GM12878 (cell line): ENCODE data around the gene CYP27A1. TPM values are rescaled to one million over a fixed set of nuclear protein-coding genes. Genes with fewer than 3 reads are reported as not detected.

Experiments
- ATAC-seq: fragments of 200-7000 bp; cut with Tn5 transposase; 3 replicates; pipeline ENCODE4 v1.9.1; 2020; ENCODE audit warnings: mild to moderate bottlenecking, moderate library complexity
- BruUV-seq: library from RNA; stranded (reverse); fragments of 400-500 nt; replicated peaks from 2 replicates; lab custom pipeline; 2021; lab: Mats Ljungman, UMichigan
- CTCF ChIA-PET: fragments of 300-600 bp; sonication (Branson Sonifier 250); formaldehyde crosslinking; extraction: SDS; loops from one replicate; lab custom pipeline; 2021; ENCODE audit warnings: inconsistent platforms; lab: Yijun Ruan, JAX
- POLR2A ChIA-PET: fragments of 350-600 bp; formaldehyde crosslinking; extraction: SDS; loops from one replicate; lab custom pipeline; 2021; ENCODE audit warnings: inconsistent platforms; lab: Charles Lee
- RAD21 ChIA-PET: fragments of 300-600 bp; sonication (Branson Sonifier 250); formaldehyde crosslinking; loops from one replicate; lab custom pipeline; 2023; ENCODE audit warnings: antibody characterized with exemption; ENCODE audit not compliant: unreplicated experiment; lab: Charles Lee
- SMC1A ChIA-PET: fragments of 300-600 bp; sonication (Branson Sonifier 250); formaldehyde crosslinking; loops from one replicate; lab custom pipeline; 2023; ENCODE audit not compliant: unreplicated experiment, uncharacterized antibody; lab: Charles Lee
- DNase-seq: peaks from one replicate; pipeline ENCODE4 v3.0.0-alpha.2; 2011; ENCODE audit warnings: low read depth, low spot score
- FAIRE-seq: peaks from 3 replicates; lab custom pipeline; 2011; peaks lifted over from hg19 to GRCh38; lab: Jason Lieb, UNC
- H2AFZ ChIP-seq: 2 replicates; pipeline ENCODE4 v1.6.0; 2011; ENCODE audit warnings: low read depth, low read length, control low read depth; ENCODE audit not compliant: control insufficient read depth
- H3K27ac ChIP-seq: 2 replicates; pipeline ENCODE4 v1.5.1; 2011; ENCODE audit warnings: control low read depth; ENCODE audit not compliant: control insufficient read depth, insufficient read depth
- H3K27me3 ChIP-seq, 2 experiments: replicated peaks in 1 of 2; 2 replicates each; pipeline versions ENCODE4 v1.6.0 to v1.6.1; 2011; ENCODE audit warnings: low read length in 1 of 2; ENCODE audit not compliant: control insufficient read depth in 2 of 2, insufficient read depth in 2 of 2
- H3K36me3 ChIP-seq, 2 experiments: 2 replicates each; pipeline ENCODE4 v1.5.1; 2011; ENCODE audit warnings: low read length in 1 of 2; ENCODE audit not compliant: control insufficient read depth in 2 of 2, insufficient read depth in 2 of 2
- H3K4me1 ChIP-seq: 2 replicates; pipeline ENCODE4 v1.6.1; 2011; ENCODE audit warnings: mild to moderate bottlenecking, low read length, moderate library complexity, mixed read lengths; ENCODE audit not compliant: control insufficient read depth, insufficient read depth
- H3K4me2 ChIP-seq: 2 replicates; pipeline ENCODE4 v1.6.0; 2011; ENCODE audit warnings: control low read depth; ENCODE audit not compliant: control insufficient read depth, insufficient read depth
- H3K4me3 ChIP-seq: fragments of 200-600 bp; sonication (generic); 2 replicates; pipeline ENCODE4 v1.5.1; 2016
- H3K79me2 ChIP-seq: 2 replicates; pipeline ENCODE4 v1.6.0; 2011; ENCODE audit warnings: low read length; ENCODE audit not compliant: control insufficient read depth, insufficient read depth
- H3K9ac ChIP-seq: 2 replicates; pipeline ENCODE4 v1.8.0; 2011; ENCODE audit warnings: low read length, control low read depth, mixed read lengths; ENCODE audit not compliant: control insufficient read depth, insufficient read depth
- H3K9me3 ChIP-seq: replicated peaks from 3 replicates; pipeline ENCODE4 v1.5.1; 2011; ENCODE audit warnings: mild to moderate bottlenecking, low read length; ENCODE audit not compliant: control insufficient read depth, insufficient read depth
- H4K20me1 ChIP-seq: 2 replicates; pipeline ENCODE4 v1.6.0; 2011; ENCODE audit not compliant: control insufficient read depth, insufficient read depth
- BCLAF1 ChIP-seq: fragments of 450-650 bp; IDR thresholded peaks from 2 replicates; pipeline ENCODE4 v1.6.1; 2017; ENCODE audit warnings: antibody characterized with exemption, mild to moderate bottlenecking, moderate library complexity
- BHLHE40 ChIP-seq, 2 experiments: fragments of 450-650 bp in 1 of 2; IDR thresholded peaks; 2 replicates each; pipeline ENCODE4 v1.6.1; 2011 to 2017; ENCODE audit warnings: low read depth in 2 of 2, borderline replicate concordance in 1 of 2, improper control_type of control experiment in 1 of 2, low read length in 1 of 2, mild to moderate bottlenecking in 1 of 2
- IKZF1 ChIP-seq: fragments of 450-650 bp; conservative IDR thresholded peaks from 2 replicates; pipeline ENCODE4 v1.6.1; 2017; ENCODE audit warnings: antibody characterized with exemption, mild to moderate bottlenecking
- KDM1A ChIP-seq: fragments of 200-600 bp; sonication (generic); IDR thresholded peaks from 2 replicates; pipeline ENCODE4 v1.6.1; 2016; ENCODE audit warnings: borderline replicate concordance
- MYC ChIP-seq: IDR thresholded peaks from 2 replicates; pipeline ENCODE4 v1.6.1; 2011; ENCODE audit warnings: mild to moderate bottlenecking, low read length, moderate library complexity, inconsistent platforms; ENCODE audit not compliant: insufficient read depth, insufficient replicate concordance, insufficient read length, severe bottlenecking
- NFIC ChIP-seq: IDR thresholded peaks from 2 replicates; pipeline ENCODE4 v1.6.1; 2012; ENCODE audit warnings: low read depth, mild to moderate bottlenecking, inconsistent platforms, low read length, moderate library complexity
- NFXL1 ChIP-seq: fragments of 450-650 bp; IDR thresholded peaks from 2 replicates; pipeline ENCODE4 v1.6.1; 2017; ENCODE audit warnings: antibody characterized with exemption, mild to moderate bottlenecking, borderline replicate concordance
- NFYB ChIP-seq: IDR thresholded peaks from 2 replicates; pipeline ENCODE4 v1.6.1; 2011; ENCODE audit warnings: low read depth, mild to moderate bottlenecking, low read length, improper control_type of control experiment, moderate library complexity; ENCODE audit not compliant: insufficient read depth
- NR2C2 ChIP-seq: IDR thresholded peaks from 2 replicates; pipeline ENCODE4 v1.6.1; 2011; ENCODE audit warnings: borderline replicate concordance, low read depth; ENCODE audit not compliant: control insufficient read depth, insufficient read length
- NR2F1 ChIP-seq: fragments of 450-650 bp; conservative IDR thresholded peaks from 2 replicates; pipeline ENCODE4 v1.6.1; 2017; ENCODE audit warnings: mild to moderate bottlenecking
- NRF1 ChIP-seq: conservative IDR thresholded peaks from 2 replicates; pipeline ENCODE4 v1.6.1; 2011; ENCODE audit warnings: mild to moderate bottlenecking, low read depth, low read length, improper control_type of control experiment
- PAX8 ChIP-seq: fragments of 450-650 bp; IDR thresholded peaks from 2 replicates; pipeline ENCODE4 v1.6.1; 2017; ENCODE audit warnings: mild to moderate bottlenecking, moderate library complexity
- RBBP5 ChIP-seq: fragments of 200-600 bp; sonication (generic); conservative IDR thresholded peaks from 2 replicates; pipeline ENCODE4 v1.6.1; 2016
- SPI1 ChIP-seq: IDR thresholded peaks from 2 replicates; pipeline ENCODE4 v1.6.1; 2011; ENCODE audit warnings: low read depth, mild to moderate bottlenecking, low read length, moderate library complexity, borderline replicate concordance; ENCODE audit not compliant: insufficient read depth
- SREBF1 ChIP-seq: IDR thresholded peaks from 2 replicates; pipeline ENCODE4 v1.6.1; 2012; ENCODE audit warnings: mild to moderate bottlenecking, low read length
- STAT1 ChIP-seq: fragments of 450-650 bp; conservative IDR thresholded peaks from 2 replicates; pipeline ENCODE4 v1.6.1; 2014; ENCODE audit warnings: antibody characterized with exemption, mild to moderate bottlenecking
- TCF3 ChIP-seq: IDR thresholded peaks from 2 replicates; pipeline ENCODE4 v1.6.1; 2012; ENCODE audit warnings: low read depth, mild to moderate bottlenecking, low read length, borderline replicate concordance; ENCODE audit not compliant: insufficient read depth
- WRNIP1 ChIP-seq: IDR thresholded peaks from 2 replicates; pipeline ENCODE4 v1.6.1; 2011; ENCODE audit warnings: low read depth, low read length, improper control_type of control experiment, borderline replicate concordance
- ZNF207 ChIP-seq: fragments of 450-650 bp; IDR thresholded peaks from 2 replicates; pipeline ENCODE4 v1.6.1; 2014; ENCODE audit warnings: antibody characterized with exemption, mild to moderate bottlenecking, borderline replicate concordance
- ZNF24 ChIP-seq: fragments of 450-650 bp; IDR thresholded peaks from 2 replicates; pipeline ENCODE4 v1.6.1; 2017; ENCODE audit warnings: antibody characterized with exemption, mild to moderate bottlenecking
- WGBS: methylation state at CpG from one replicate; pipeline ENCODE4 v1.1.6; 2016; ENCODE audit warnings: low lambda C conversion rate; ENCODE audit not compliant: insufficient replicate concordance, insufficient coverage; ENCODE audit errors: missing lambda C conversion rate; 5-methylcytosine and 5-hydroxymethylcytosine counted together
- in situ Hi-C: fragments of 300-500 bp; cut with MboI; formaldehyde crosslinking; loops from 9 replicates; pipeline ENCODE4 v1.14.3; 2018; ENCODE audit warnings: mixed read lengths
- intact Hi-C: fragments of 100-400 bp; cut with micrococcal nuclease; formaldehyde crosslinking; loops from one replicate; pipeline ENCODE4 v1.14.2; 2022; ENCODE audit not compliant: unreplicated experiment
- polyA plus RNA-seq, 11 experiments: library from polyadenylated mRNA; depleted of rRNA in 4 of 11; unstranded in 6 of 11; stranded (reverse) in 5 of 11; fragments of >200 nt; fragmentation: Nextera tagmentation in 4 of 11; fragmentation: Illumina TruSeq in 1 of 11; extraction: Ambion mirVana in 4 of 11; extraction: Trizol in 1 of 11; gene quantifications; 1 replicate in 1 of 11; 2 replicates in 10 of 11; pipeline versions ENCODE4 v1.2.1 to v1.2.3, GENCODE V29; 2011 to 2016; ENCODE audit warnings: inconsistent platforms in 2 of 11, missing spikeins in 2 of 11, low read depth in 1 of 11
- total RNA-seq, 4 experiments: library from RNA; depleted of rRNA in 3 of 4; stranded (reverse); fragments of >200 nt in 3 of 4; fragmentation: Illumina TruSeq in 1 of 4; extraction: Trizol in 1 of 4; gene quantifications; 2 replicates each; pipeline versions ENCODE4 v1.2.1 to v1.2.3, GENCODE V29; 2013 to 2021

The CYP27A1 gene
- total and polyA plus RNA-seq, 10 of the 15 experiments (the other 5 are each of a cell fraction or from before 2014, with no cell fraction given) = 0.11 to 0.72 (median 0.18) TPM; not detected in 2

DNA sequence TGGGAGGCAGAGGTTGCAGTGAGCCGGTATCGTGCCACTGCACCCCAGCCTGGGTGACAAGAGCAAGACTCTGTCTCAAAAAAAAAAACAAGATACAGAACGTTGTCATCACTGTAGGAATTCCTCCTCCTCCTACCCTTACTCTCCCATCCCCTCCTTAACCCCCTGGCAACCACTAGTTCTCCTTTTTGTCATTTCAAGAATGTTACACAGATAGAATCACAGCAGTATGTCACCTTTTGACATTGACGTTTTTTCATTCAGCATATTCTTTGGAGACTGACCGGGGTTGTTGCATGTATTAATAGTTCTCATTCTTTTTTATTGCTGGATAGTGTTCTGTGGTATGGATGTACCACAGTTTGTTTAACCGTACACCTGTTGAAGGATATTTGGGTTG is 38.9 kb upstream of the CYP27A1 start (continued):
- peak; percentile 69 for TF ChIP-seq NFIC
- TF ChIP-seq PAX8 = no peak
- no peak for TF ChIP-seq SREBF1
- peak; percentile 73 for TF ChIP-seq NR2F1
- TF ChIP-seq KDM1A = no peak
- no peak for TF ChIP-seq STAT1
- no peak for TF ChIP-seq NRF1
- TF ChIP-seq ZNF24 = no peak

DNA sequence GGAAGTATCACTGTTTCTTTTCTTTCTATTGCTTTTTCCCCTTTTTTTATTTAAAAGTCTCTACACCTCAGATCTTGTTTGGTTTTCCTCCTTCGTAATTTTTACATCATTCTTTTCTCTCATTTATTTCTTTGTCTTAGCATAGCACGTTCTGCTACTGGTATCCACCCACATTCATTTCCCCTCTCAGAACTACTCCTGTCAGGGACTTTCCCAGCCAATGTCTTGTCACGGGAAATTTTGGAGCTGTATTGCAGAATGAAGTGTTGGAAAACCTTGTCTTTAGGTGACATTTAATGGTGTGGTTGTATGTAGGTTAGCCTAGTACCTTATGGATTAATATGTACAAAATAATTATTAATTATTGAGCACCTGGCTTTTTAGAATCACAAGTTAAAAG is 37.3 kb upstream of the CYP27A1 start:
- H3K4me2 ChIP-seq = peak overlapping the region; percentile 18; the same call in 1 of the 2 replicates
- ChIA-PET SMC1A (no interaction called here), RAD21 (interaction anchor here (0.6 kb wide), 1 partner anchor 133 kb away, joined by 3 read pairs; no protein-coding TSS in a partner anchor), POLR2A (interaction anchor here (1.0 kb wide), 1 partner anchor 10 kb away, joined by 3 read pairs; no protein-coding TSS in a partner anchor), CTCF (interaction anchor here (0.7 to 1.3 kb wide), 3 partner anchors 18 to 103 kb away, joined by 3 to 4 read pairs (median 3); no protein-coding TSS in a partner anchor)
- no peaks in the 10 kb centered on the region for H3K9me3 ChIP-seq
- H3K4me1 ChIP-seq = peaks cover 29% of the 10 kb centered on the region
- no peaks in the 10 kb centered on the region for H3K79me2 ChIP-seq
- H3K4me3 ChIP-seq = no peak overlapping the region
- H3K36me3 ChIP-seq = peaks cover 17 to 20% of the 10 kb centered on the region in 2 experiments
- peak; percentile 41 for FAIRE-seq
- intact Hi-C loops (no loop called here), in situ Hi-C loops (no loop called here)
- H4K20me1 ChIP-seq = no peaks in the 10 kb centered on the region
- BruUV-seq = no TSS peak
- WGBS = 0% methylated on average over 3 of the region's 3 CpGs
- peak; percentile 72 for ATAC-seq
- DNase-seq = no peak
- H2AFZ ChIP-seq = no peak overlapping the region
- peak overlapping the region; percentile 76 for H3K27ac ChIP-seq
- no peaks in the 10 kb centered on the region for H3K27me3 ChIP-seq
- no peak overlapping the region for H3K9ac ChIP-seq
- TF ChIP-seq BHLHE40 (IDR thresholded peaks at IDR 0.05; ENCODE audit: borderline replicate concordance in 1 of 2, low read depth in 2 of 2, low read length in 1 of 2) (peak; percentile 55; a peak in 2 of 4 replicates), NR2F1 (no peak), NR2C2 (no peak), NFIC (peak; percentile 60), TCF3 (no peak), SPI1 (0 out of 2 replicates have a peak, but pooled peaks have one; percentile 12), BCLAF1 (no peak), WRNIP1 (no peak), MYC (no peak), ZNF207 (no peak), IKZF1 (0 out of 2 replicates have a peak, but pooled peaks have one; percentile 30), RBBP5 (no peak), NFXL1 (no peak), NFYB (no peak)
